Testis (tissue), 2 donors: Measurements from ENCODE around the gene ZSCAN5A.

Source experiments
- CTCF ChIP-seq, 3 experiments: fragments of 450-650 bp in 2 of 3; fragments of 200-600 bp in 1 of 3; sonication (generic) in 1 of 3; IDR thresholded peaks; one replicate each; pipeline ENCODE4 v1.5.1; 2016 to 2019; ENCODE audit warnings: antibody characterized with exemption in 3 of 3, mild to moderate bottlenecking in 2 of 3, moderate library complexity in 1 of 3
- POLR2A ChIP-seq: fragments of 450-650 bp; IDR thresholded peaks from one replicate; pipeline ENCODE4 v1.6.1; 2017; ENCODE audit warnings: antibody characterized with exemption, mild to moderate bottlenecking, moderate library complexity

- peak in 1 of 3 experiments; percentile 12 for TF ChIP-seq CTCF (IDR thresholded peaks at IDR 0.05)
- no peak for TF ChIP-seq POLR2A
Measured at GRCh38 chr19:56301155-56301554, 13.5 kb downstream of the ZSCAN5A start.
